Ovary (tissue), 3 donors: Measurements from ENCODE around the gene HCAR1.
"Not testable (repeated sequence)": the region's sequence is repeated elsewhere in the genome, so short reads cannot be mapped to it uniquely, and the experiment has no call there.

Experiments
- EP300 ChIP-seq: sonication (generic); formaldehyde crosslinking; IDR thresholded peaks from one replicate; pipeline ENCODE4 v1.6.1; 2017; ENCODE audit warnings: antibody characterized with exemption
- POLR2A ChIP-seq: fragments of 450-650 bp; IDR thresholded peaks from one replicate; pipeline ENCODE4 v1.6.1; 2017; ENCODE audit warnings: antibody characterized with exemption, mild to moderate bottlenecking, moderate library complexity
- TF ChIP-seq, protein P1 (sequence below), 3 donors: fragments of 450-650 bp in 2 of 3; fragments of 200-600 bp in 1 of 3; IDR thresholded peaks; one replicate each; pipeline versions ENCODE4 v1.5.1 to v1.8.0; 2016 to 2022; ENCODE audit warnings: antibody characterized with exemption in 3 of 3, mild to moderate bottlenecking in 1 of 3
- donor health status: DM: no; HTN: no; CAD: no.

GRCh38 chr12:122750781-122751515 is 20.3 kb upstream of the HCAR1 start:
- TF ChIP-seq, protein P1, sequence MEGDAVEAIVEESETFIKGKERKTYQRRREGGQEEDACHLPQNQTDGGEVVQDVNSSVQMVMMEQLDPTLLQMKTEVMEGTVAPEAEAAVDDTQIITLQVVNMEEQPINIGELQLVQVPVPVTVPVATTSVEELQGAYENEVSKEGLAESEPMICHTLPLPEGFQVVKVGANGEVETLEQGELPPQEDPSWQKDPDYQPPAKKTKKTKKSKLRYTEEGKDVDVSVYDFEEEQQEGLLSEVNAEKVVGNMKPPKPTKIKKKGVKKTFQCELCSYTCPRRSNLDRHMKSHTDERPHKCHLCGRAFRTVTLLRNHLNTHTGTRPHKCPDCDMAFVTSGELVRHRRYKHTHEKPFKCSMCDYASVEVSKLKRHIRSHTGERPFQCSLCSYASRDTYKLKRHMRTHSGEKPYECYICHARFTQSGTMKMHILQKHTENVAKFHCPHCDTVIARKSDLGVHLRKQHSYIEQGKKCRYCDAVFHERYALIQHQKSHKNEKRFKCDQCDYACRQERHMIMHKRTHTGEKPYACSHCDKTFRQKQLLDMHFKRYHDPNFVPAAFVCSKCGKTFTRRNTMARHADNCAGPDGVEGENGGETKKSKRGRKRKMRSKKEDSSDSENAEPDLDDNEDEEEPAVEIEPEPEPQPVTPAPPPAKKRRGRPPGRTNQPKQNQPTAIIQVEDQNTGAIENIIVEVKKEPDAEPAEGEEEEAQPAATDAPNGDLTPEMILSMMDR (IDR thresholded peaks at IDR 0.05), result not testable (repeated sequence)
- TF ChIP-seq POLR2A, EP300: not testable (repeated sequence)
